ENCODE results near the gene PANK2. TPM values are rescaled to one million over a fixed set of nuclear protein-coding genes. Genes with fewer than 3 reads are reported as not detected.
"Not testable (repeated sequence)": the region's sequence is repeated elsewhere in the genome, so short reads cannot be mapped to it uniquely, and the experiment has no call there.

The PANK2 gene
- total RNA-seq, 4 donors from 2014 or later: 17.9 to 53.6 (median 43.2) TPM

- TF ChIP-seq CTCF (IDR thresholded peaks at IDR 0.05) (no peak), POLR2A (IDR thresholded peaks at IDR 0.05) (no peak)
- H3K9me3 ChIP-seq: no peaks in the 10 kb centered on the region
- no peak overlapping the region for H3K27ac ChIP-seq
- no peaks in the 10 kb centered on the region for H3K4me1 ChIP-seq
- no peak for DNase-seq
- no peaks in the 10 kb centered on the region for H3K27me3 ChIP-seq
- H3K4me3 ChIP-seq: no peak overlapping the region
- peaks cover 0 to 45% (median 0%) of the 10 kb centered on the region in 3 donors for H3K36me3 ChIP-seq
These were observed 15.7 kb upstream of the PANK2 start for GRCh38 chr20:3873507-3873906.

DNA sequence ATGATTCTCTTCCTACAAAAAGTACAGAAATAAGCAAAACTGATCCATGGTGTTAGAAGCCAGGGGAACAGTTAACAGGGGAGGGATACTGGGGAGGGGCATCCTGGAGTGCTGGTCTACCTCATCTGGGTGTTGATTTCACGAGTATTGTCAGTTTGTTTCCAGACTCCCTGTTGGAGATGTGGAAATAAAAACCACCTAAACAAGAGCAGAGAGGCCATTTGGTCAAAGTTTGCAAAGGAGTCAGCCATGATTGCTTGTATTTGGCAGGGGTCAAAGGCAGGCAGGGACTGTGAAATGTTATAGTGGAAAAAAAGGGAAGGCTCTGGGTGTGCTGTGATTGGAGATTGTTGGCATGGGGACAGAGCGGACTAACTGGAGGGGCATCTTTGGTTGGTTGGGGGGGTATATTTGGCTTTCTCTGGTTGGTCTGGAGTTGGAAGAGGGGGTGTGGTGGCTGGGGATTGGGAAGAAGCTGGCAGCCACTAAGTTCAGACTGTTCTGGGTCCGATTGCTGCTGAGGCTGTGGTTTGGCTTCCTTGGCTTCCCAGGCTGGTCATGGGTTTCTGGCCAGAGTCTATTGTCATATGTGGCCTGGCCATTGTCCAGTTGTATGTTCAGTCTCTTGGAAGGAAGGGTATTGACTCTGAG, 14.9 kb upstream of the PANK2 start:
- no peaks in the 10 kb centered on the region for H3K27me3 ChIP-seq
- DNase-seq: no peak
- H3K36me3 ChIP-seq: peaks cover 0 to 40% (median 0%) of the 10 kb centered on the region in 3 donors
- no peak overlapping the region for H3K27ac ChIP-seq
- no peaks in the 10 kb centered on the region for H3K9me3 ChIP-seq
- no peaks in the 10 kb centered on the region for H3K4me1 ChIP-seq
- H3K4me3 ChIP-seq: no peak overlapping the region
- TF ChIP-seq POLR2A (IDR thresholded peaks at IDR 0.05): no peak
- no peak for TF ChIP-seq CTCF (IDR thresholded peaks at IDR 0.05)

DNA sequence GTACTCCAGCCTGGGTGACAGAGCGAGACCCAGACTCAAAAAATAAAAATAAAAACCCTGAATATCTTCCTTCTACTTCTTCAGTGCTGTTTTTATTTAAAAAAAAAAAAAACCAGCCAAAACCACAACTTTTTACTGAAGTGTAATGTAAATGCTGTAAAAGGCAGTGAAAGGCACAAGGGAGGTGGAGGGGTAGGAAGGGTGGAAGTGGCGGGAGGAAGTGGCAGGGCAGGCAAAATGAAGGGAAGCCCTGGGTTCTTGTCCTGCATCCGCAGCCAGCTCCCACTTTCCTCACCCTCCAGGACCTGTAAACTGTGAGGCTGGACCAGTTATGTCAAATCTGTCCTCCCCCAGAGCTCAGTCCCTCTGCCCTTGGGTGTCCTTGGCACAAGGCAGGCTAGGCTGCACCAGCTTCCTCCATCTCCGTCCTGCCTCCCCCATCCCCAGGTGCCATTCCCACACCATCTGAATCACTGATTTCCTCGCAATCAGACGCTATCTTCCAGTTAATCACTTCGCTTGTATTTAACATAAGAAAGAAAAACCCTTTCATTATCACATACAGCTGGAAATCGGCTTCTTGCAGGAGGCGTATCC, 13.7 kb upstream of the PANK2 start:
- TF ChIP-seq POLR2A (IDR thresholded peaks at IDR 0.05) (no peak), CTCF (IDR thresholded peaks at IDR 0.05) (no peak)
- no peaks in the 10 kb centered on the region for H3K27me3 ChIP-seq
- H3K4me1 ChIP-seq: no peaks in the 10 kb centered on the region
- no peak overlapping the region for H3K4me3 ChIP-seq
- peaks cover 0 to 40% (median 0%) of the 10 kb centered on the region in 3 donors for H3K36me3 ChIP-seq
- no peak for DNase-seq
- no peak overlapping the region for H3K27ac ChIP-seq
- no peaks in the 10 kb centered on the region for H3K9me3 ChIP-seq

DNA sequence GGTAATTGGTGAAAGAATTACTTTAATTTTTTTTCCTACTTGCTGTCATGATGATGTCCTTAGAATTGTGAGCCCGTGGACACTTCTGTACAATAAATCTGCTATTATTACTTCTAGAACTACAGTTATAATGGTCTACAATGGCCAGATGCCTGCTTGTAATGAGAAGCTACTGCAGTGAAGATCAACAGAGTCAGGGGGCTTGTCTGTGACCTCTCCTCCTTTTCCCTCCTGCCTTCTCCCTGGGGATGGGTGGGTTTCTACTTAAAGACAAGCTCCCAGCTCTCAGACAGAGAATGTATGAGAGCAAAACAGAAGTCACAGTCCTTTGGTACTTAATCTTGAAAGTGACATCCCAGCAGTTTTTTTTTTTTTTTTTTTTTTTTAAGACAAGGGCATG, 13.2 kb upstream of the PANK2 start:
- H3K36me3 ChIP-seq: peaks cover 0 to 39% (median 0%) of the 10 kb centered on the region in 3 donors
- H3K4me3 ChIP-seq: no peak overlapping the region
- no peaks in the 10 kb centered on the region for H3K4me1 ChIP-seq
- TF ChIP-seq POLR2A (IDR thresholded peaks at IDR 0.05): no peak
- TF ChIP-seq CTCF (IDR thresholded peaks at IDR 0.05): no peak
- DNase-seq: no peak
- H3K9me3 ChIP-seq: no peaks in the 10 kb centered on the region
- no peaks in the 10 kb centered on the region for H3K27me3 ChIP-seq
- no peak overlapping the region for H3K27ac ChIP-seq

DNA sequence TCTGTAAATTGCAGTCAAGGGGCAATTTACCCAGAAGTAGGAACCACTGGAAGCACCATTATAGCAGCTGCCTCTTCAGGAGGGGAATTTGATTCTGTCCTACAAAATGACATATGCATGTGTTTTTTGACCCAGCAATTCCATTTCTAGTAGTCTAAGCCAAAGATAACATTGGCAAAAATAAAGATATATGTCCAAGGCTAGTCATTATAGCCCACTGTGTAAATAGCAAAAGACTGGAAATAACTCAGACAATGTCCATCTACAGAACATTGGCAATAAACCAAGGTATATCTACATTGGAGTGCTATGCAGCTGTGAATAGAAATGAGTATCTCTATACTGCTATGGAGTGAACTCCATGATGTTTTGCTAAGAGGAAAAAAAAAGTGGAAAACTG, 12.5 kb upstream of the PANK2 start:
- Histone ChIP-seq H3K9me3 (no peaks in the 10 kb centered on the region), H3K4me3 (no peak overlapping the region), H3K4me1 (no peaks in the 10 kb centered on the region), H3K27me3 (no peaks in the 10 kb centered on the region), H3K27ac (no peak overlapping the region), H3K36me3 (peaks cover 0 to 32% (median 0%) of the 10 kb centered on the region in 3 donors)
- no peak for DNase-seq
- TF ChIP-seq POLR2A (IDR thresholded peaks at IDR 0.05) (no peak), CTCF (IDR thresholded peaks at IDR 0.05) (no peak)

GRCh38 chr20:3878921-3879274, 10.3 kb upstream of the PANK2 start:
- not testable (repeated sequence) for DNase-seq, H3K4me3 ChIP-seq, H3K9me3 ChIP-seq, H3K27me3 ChIP-seq, H3K4me1 ChIP-seq, H3K27ac ChIP-seq
- H3K36me3 ChIP-seq: peaks cover 0 to 12% (median 0%) of the 10 kb centered on the region in 3 donors

Data from Peyer's patch (tissue), 4 donors.